G401 (cell line): Measurements from ENCODE around the gene BICRAL. TPM values are rescaled to one million over a fixed set of nuclear protein-coding genes. Genes with fewer than 3 reads are reported as not detected.
"Not testable (repeated sequence)": the region's sequence is repeated elsewhere in the genome, so short reads cannot be mapped to it uniquely, and the experiment has no call there.

Experiments used
- DNase-seq: peaks from one replicate; pipeline ENCODE4 v3.0.0-alpha.2; 2015; ENCODE audit warnings: low spot score
- in situ Hi-C: cut with HindIII; loops from 2 replicates; pipeline ENCODE4 v1.10.0; 2016; ENCODE audit warnings: low sequenced_read_pairs, mixed read lengths
- total RNA-seq: library from RNA; depleted of rRNA; stranded (reverse); fragments of >200 nt; shearing (Covaris generic); gene quantifications from 2 replicates; pipeline ENCODE4 v1.2.3, GENCODE V29; 2014

The BICRAL gene
- total RNA-seq, 1 experiment from 2014 or later = 1.6 TPM

- in situ Hi-C loops = no loop called here
- no peak for DNase-seq
These were observed 19.4 kb upstream of the BICRAL start for GRCh38 chr6:42762426-42762859.

DNA sequence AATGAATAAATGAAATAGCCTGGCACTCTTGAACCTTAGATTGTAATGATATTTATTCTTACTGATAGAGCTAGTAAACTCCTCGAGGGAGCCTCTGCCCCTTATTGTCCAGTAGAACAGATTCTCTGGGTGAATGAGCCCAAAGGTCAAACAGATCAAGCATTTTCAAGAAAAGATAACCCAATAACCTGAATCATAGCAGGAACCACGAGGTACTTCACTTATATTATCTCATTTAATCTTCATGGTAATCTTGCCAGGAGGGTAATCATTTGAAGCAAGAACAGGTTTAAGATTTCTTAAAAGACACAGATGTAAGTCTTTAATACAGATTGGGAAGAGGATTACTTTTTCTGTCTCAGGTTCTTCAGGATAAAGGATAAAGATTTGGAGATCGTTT, 18.9 kb upstream of the BICRAL start:
- in situ Hi-C loops = no loop called here
- no peak for DNase-seq

- DNase-seq = no peak
- in situ Hi-C loops = loop anchor here (5.0 kb wide), 1 partner anchor 57 kb away; no protein-coding TSS in a partner anchor
These were observed 16.8 kb upstream of the BICRAL start for GRCh38 chr6:42764911-42765648.

DNA sequence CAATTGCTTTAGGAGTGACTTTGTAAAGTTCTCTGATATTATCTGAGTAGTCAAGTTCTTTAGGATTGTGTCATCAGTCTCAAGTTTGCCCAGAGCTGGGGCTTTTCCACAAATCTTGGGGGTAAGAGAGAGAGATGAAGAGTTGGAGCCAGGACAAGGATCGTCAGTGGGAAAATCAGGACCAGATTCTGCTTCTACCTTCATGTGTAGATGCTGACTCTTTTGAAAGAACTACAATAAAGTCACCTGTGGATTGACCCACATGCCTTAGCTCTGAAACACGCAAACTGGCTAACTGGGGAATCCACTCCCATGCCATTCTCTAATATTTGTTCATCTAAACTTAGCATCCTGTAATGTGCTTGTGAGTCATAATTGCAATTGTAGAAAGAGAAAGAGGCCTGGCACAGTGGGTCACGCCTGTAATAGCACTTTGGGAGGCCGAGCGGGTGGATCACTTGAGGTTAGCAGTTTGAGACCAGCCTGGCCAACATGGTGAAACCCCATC, 15.6 kb upstream of the BICRAL start:
- DNase-seq = no peak
- in situ Hi-C loops = loop anchor here (5.0 kb wide), 1 partner anchor 56 kb away; no protein-coding TSS in a partner anchor

DNA sequence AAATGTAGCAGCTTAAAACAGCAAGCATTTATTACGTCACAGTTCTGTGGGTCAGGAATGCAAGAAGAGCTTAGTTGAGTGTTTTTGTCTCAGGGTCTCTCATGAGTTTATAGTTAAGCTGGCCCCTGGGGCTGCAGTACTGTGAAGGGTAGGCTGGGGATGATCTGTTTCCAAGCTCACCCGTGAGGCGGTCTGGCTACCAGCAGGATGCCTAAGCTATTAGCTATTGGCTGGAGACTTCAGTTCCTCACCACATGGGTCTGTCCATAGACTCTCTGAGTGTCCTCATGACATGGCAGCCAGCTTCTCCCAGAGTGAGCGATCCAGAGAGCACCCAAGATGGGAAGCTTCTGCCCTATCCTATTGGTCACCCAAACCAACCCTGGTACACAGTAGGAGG, 12.8 kb upstream of the BICRAL start:
- in situ Hi-C loops = loop anchor here (5.0 kb wide), 1 partner anchor 53 kb away; no protein-coding TSS in a partner anchor
- DNase-seq = no peak

- in situ Hi-C loops = loop anchor here (5.0 kb wide), 1 partner anchor 52 kb away; no protein-coding TSS in a partner anchor
- DNase-seq = no peak
These were observed 12.0 kb upstream of the BICRAL start for GRCh38 chr6:42769836-42770235.

DNA sequence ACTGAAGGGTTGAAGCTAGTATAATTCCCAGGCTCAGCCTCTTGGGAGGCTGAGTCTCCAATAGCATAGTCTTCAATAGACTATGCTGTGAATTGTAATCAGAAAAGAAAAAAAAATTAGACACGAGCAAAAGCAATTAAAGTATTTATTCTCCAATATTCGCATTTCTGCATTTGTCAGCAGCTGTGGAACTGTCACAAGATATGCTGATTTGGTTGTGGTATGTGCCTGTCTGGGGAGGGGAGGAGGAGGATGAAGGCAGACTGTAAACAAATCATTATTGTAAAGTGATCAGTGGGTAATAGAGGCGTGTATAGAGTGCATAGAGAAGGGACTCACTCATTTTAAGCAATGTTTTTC, 10.1 kb upstream of the BICRAL start:
- DNase-seq = no peak
- in situ Hi-C loops = no loop called here

- in situ Hi-C loops = no loop called here
- no peak for DNase-seq
These were observed 7.7 kb upstream of the BICRAL start for GRCh38 chr6:42774201-42774600.

- DNase-seq, in situ Hi-C loops: not testable (repeated sequence)
These were observed 6.9 kb upstream of the BICRAL start for GRCh38 chr6:42774821-42775487.

DNA sequence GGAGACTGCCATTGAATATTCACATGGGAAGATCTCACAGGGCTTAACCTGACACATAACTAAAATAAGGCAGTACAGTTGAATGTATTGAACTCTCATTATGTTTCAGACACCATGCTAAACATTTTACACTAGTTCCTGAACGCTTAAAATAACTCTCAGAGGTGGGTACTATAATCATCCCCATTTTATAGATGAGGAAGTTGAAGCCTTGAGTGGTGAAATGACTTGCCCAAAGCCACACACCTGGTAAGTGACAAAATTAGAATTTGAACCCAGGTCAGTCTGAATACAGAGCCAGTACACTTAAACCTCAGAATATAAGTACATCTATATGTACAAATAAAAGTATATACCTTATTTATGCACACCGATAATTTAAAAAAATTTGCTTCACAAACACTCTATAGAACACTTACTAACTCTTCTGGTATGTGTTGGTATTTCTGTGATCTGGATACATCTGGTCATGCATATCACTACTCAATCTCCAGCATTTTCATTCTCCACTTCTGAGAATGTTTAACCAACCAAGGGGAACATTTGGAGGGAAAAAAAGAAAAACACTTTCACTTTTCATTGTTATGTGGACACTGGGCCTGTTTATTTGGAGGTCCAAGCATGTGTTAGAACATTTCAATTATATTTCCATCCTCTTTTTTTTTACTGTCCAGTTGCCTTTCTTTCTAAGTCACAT, 4.6 kb upstream of the BICRAL start:
- DNase-seq = no peak

GRCh38 chr6:42778122-42778521, 3.7 kb upstream of the BICRAL start:
- in situ Hi-C loops = no loop called here
- no peak for DNase-seq

More for the DNA sequence above, 4.6 kb upstream of the BICRAL start:
- in situ Hi-C loops = no loop called here

GRCh38 chr6:42779521-42779920, 2.3 kb upstream of the BICRAL start:
- no peak for DNase-seq

GRCh38 chr6:42781546-42781795, 381 bp upstream of the BICRAL start:
- in situ Hi-C loops = no loop called here

More at GRCh38 chr6:42779521-42779920, 2.3 kb upstream of the BICRAL start:
- in situ Hi-C loops = no loop called here

DNA sequence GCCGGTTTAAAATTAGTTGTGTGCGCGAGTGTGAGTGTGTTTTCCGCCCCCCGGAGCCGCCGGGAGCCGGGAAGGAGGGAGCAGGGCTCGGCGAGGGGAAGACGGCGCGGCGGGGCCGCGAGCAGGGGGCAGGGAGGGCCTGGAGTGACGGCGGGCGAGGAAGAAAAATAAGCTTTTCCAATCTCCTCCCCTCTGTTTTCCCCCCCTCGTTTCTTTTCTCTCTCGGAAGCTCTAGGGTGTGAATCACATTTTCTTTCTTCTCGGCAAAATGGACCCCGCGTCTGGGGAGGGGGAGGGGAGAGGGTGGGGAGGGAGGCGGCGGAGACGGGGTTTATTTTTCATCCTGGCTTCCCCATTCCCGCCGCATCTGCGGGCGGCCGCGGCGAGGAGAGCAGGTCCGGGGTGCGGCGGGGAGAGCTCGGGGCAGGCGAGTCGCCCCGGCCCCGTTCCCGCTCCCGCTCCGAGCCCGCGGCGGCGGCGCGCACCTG, 881 bp downstream of the BICRAL start:
- peak; percentile 78 for DNase-seq
- in situ Hi-C loops = no loop called here

More at GRCh38 chr6:42781546-42781795, 381 bp upstream of the BICRAL start:
- DNase-seq = no peak

DNA sequence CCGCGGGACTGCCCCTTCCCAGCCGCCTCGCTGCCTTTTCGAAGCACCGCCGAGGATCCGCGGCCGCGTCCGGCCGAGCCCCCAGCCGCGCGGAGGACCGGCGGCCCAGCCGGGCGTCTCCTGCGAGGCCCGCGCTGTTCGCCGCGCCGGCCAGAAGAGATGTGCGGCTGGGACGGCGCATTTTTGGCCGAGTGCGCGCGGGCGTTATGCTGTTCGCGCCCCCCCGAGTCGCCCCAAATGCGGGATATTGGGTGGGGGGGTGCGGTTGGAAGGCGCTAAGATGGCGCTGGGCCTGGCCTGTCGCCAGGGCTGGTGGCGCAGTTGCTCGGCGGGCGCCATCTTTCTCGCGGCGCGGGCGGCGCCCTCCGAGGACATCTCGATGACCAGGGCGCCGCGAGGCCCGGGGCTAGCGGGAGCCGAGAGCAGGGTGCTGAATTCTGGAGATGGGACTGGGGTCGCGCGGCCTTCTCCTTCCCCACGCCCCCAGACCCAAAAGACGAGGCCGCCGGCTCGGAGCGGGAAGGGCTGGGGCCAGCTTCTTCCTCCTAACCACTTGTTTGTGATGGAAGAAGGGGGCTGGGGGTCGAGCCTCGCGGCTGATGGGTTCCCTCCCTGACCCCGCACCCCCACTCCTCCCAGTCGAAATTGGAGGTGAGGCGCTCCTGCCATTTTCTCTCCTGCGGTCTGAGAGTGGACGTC, 1.5 kb downstream of the BICRAL start:
- in situ Hi-C loops = no loop called here
- peak; percentile 67 for DNase-seq

DNA sequence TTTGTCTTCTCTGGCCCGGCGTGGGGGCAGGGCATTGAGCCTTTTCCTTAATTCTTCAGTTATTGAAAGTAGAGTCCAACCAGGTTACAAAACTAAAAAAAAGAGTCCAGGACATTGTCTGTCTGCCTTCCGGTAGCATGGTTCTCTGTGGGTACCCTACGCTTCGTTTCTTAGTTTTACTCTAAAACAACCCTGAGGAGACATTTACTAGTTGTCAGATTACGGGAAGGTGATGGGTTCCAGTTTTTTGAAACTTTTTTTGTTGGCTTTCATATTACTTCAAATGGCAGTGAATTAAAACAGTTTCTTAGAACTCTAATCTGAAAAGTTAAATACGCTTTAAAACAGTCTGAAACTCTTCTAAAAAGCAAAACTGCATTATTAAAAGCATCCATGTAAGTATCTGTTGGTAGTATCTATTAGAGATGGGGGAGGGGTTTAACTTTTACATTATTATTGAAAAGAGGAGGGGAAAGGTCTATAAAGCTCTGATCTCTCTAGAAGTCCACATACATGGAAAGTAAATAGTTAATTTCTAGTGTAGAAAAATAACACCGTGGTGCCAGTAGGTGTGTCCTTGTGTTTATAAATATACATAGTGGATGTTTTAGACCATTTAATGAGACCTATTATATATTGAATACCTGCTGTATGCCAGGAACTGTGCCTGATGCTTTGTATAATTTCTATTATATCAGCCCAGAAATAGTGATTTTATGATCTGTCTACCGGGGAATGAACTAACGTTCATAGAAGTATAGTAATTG, 2.2 kb downstream of the BICRAL start:
- in situ Hi-C loops = no loop called here
- DNase-seq = peak; percentile 68

DNA sequence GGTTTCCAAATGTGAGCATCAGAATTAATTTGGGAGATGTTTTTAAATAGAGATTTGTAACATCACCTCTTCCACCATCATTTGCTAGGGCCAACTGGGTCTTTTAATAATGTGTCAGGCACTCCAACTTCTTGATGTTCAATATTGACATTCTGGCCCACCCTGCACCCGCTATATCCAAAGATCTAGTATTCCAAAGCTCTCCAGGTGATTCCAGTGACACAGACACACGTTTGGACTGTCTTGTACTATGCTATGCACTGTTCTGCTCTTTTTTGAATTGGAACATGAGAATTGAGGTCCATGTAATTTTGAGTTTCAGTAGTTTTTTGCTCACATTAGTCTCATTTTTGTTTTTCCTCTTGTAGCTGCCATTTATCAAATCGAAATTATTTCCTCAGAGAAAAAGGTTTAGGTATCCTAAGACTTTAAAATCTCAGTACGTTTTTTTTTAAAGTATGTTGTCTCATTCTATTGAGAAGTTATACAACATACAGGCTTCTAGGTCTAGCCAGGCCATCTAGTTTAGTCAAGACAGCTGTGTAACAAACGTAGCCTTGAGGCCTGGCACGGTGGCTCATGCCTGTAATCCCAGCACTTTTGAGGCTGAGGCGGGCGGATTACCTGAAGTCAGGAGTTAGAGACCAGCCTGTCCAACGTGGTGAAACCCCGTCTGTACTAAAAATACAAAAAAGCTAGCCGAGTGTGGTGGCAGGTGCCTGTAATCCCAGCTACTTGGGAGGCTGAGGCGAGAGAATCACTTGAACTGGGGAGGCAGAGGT, 3.1 kb downstream of the BICRAL start:
- peak; percentile 47 for DNase-seq
- in situ Hi-C loops = no loop called here

DNA sequence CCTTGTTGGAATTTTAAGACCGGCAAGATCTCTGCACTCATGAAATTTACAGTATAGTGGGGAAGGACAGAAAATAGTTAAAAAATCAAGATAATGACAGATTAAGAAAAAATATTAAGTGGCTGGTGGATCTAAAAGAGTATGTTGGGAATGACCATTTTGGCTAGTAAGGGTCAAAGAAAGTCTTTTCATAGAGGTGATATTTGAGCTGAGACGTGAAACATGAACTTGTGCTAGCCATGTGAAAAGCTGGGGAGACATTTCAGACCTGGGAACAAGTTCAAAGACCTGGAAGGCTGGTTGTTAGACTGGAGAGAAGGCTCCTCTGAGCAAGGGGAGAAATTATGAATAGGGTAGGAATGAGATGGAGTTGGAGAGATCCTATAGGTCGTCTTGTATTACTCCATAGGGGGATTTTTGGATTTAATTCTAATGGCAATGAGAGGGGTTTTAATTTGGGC, 4.7 kb downstream of the BICRAL start:
- in situ Hi-C loops = no loop called here
- no peak for DNase-seq
